HEK293 (cell line): Measurements from ENCODE around the gene TNKS1BP1.
A peak's percentile ranks its signal among the peaks of the same experiment; 100 is the strongest.

Source experiments
- CTCF ChIA-PET: fragments of 350-600 bp; formaldehyde crosslinking; extraction: SDS; loops from one replicate; lab custom pipeline; 2021; ENCODE audit warnings: antibody characterized with exemption; lab: Yijun Ruan, JAX
- POLR2A ChIA-PET: fragments of 300-600 bp; formaldehyde crosslinking; extraction: SDS; loops from one replicate; lab custom pipeline; 2020; ENCODE audit warnings: antibody characterized with exemption, inconsistent platforms; lab: Yijun Ruan, JAX
- H3K27ac ChIP-seq: fragments of 200-500 bp; sonication (Bioruptor generic); 2 replicates; pipeline ENCODE4 v1.5.1; 2014; ENCODE audit warnings: low read depth, low read length, control low read depth, inconsistent platforms; ENCODE audit errors: extremely low read depth
- H3K36me3 ChIP-seq, 2 experiments: fragments of 200-500 bp in 1 of 2; sonication (Bioruptor generic) in 1 of 2; 1 replicate in 1 of 2; 2 replicates in 1 of 2; pipeline ENCODE4 v1.5.1; 2014 to 2017; ENCODE audit warnings: inconsistent platforms in 2 of 2, low read length in 2 of 2; ENCODE audit not compliant: control insufficient read depth in 2 of 2, insufficient read depth in 1 of 2
- H3K4me1 ChIP-seq: fragments of 200-500 bp; sonication (Bioruptor generic); 2 replicates; pipeline ENCODE4 v1.5.1; 2014; ENCODE audit warnings: mild to moderate bottlenecking, low read length, inconsistent platforms; ENCODE audit not compliant: control insufficient read depth, insufficient read depth
- H3K4me3 ChIP-seq: 2 replicates; pipeline ENCODE4 v1.5.1; 2011; ENCODE audit warnings: low read depth, mild to moderate bottlenecking, control low read depth, low read length, moderate library complexity
- H3K9me3 ChIP-seq: fragments of 200-500 bp; sonication (Bioruptor generic); 2 replicates; pipeline ENCODE4 v1.5.1; 2014; ENCODE audit warnings: low read depth, low read length, inconsistent platforms; ENCODE audit not compliant: control insufficient read depth, insufficient read depth
- AEBP2 ChIP-seq: fragments of 450-650 bp; formaldehyde crosslinking; IDR thresholded peaks from 2 replicates; pipeline ENCODE4 v1.5.1; 2016; ENCODE audit warnings: missing biosample characterization, missing genetic modification characterization, borderline replicate concordance
- ATF2 ChIP-seq: fragments of 450-650 bp; formaldehyde crosslinking; IDR thresholded peaks from 2 replicates; pipeline ENCODE4 v1.5.1; 2016; ENCODE audit warnings: missing biosample characterization, missing genetic modification characterization, low read depth
- BCL11B ChIP-seq: fragments of 450-650 bp; formaldehyde crosslinking; IDR thresholded peaks from 2 replicates; pipeline ENCODE4 v1.5.1; 2016; ENCODE audit warnings: low read depth, missing biosample characterization, missing genetic modification characterization
- EGR2 ChIP-seq: fragments of 450-650 bp; formaldehyde crosslinking; IDR thresholded peaks from 2 replicates; pipeline ENCODE4 v1.5.1; 2016; ENCODE audit warnings: low read depth, missing biosample characterization, missing genetic modification characterization
- GLIS1 ChIP-seq: fragments of 450-650 bp; formaldehyde crosslinking; IDR thresholded peaks from 2 replicates; pipeline ENCODE4 v1.5.1; 2016; ENCODE audit warnings: missing biosample characterization, missing genetic modification characterization
- GLIS2 ChIP-seq: fragments of 450-650 bp; formaldehyde crosslinking; IDR thresholded peaks from 2 replicates; pipeline ENCODE4 v1.5.1; 2016; ENCODE audit warnings: missing biosample characterization, missing genetic modification characterization
- HIC1 ChIP-seq: fragments of 450-650 bp; formaldehyde crosslinking; IDR thresholded peaks from 2 replicates; pipeline ENCODE4 v1.5.1; 2016; ENCODE audit warnings: missing biosample characterization, missing genetic modification characterization
- KLF8 ChIP-seq: fragments of 450-650 bp; formaldehyde crosslinking; IDR thresholded peaks from 2 replicates; pipeline ENCODE4 v1.5.1; 2016; ENCODE audit warnings: missing biosample characterization, missing genetic modification characterization
- SP7 ChIP-seq: fragments of 450-650 bp; formaldehyde crosslinking; IDR thresholded peaks from 2 replicates; pipeline ENCODE4 v1.5.1; 2016; ENCODE audit warnings: missing biosample characterization, missing genetic modification characterization
- ZFHX2 ChIP-seq: fragments of 450-650 bp; formaldehyde crosslinking; conservative IDR thresholded peaks from 2 replicates; pipeline ENCODE4 v1.5.1; 2016; ENCODE audit warnings: missing biosample characterization, missing genetic modification characterization
- ZNF112 ChIP-seq: fragments of 450-650 bp; formaldehyde crosslinking; IDR thresholded peaks from 2 replicates; pipeline ENCODE4 v1.5.0; 2017; ENCODE audit warnings: missing biosample characterization, missing genetic modification characterization
- ZNF138 ChIP-seq: fragments of 450-650 bp; formaldehyde crosslinking; IDR thresholded peaks from 2 replicates; pipeline ENCODE4 v1.5.1; 2016; ENCODE audit warnings: missing biosample characterization, missing genetic modification characterization, borderline replicate concordance
- ZNF146 ChIP-seq: fragments of 450-650 bp; formaldehyde crosslinking; IDR thresholded peaks from 2 replicates; pipeline ENCODE4 v1.5.1; 2016; ENCODE audit warnings: missing biosample characterization, missing genetic modification characterization
- ZNF155 ChIP-seq: fragments of 450-650 bp; formaldehyde crosslinking; IDR thresholded peaks from 2 replicates; pipeline ENCODE4 v1.5.1; 2016; ENCODE audit warnings: missing biosample characterization, missing genetic modification characterization
- ZNF335 ChIP-seq: fragments of 450-650 bp; formaldehyde crosslinking; conservative IDR thresholded peaks from 2 replicates; pipeline ENCODE4 v1.5.1; 2016; ENCODE audit warnings: missing biosample characterization, missing genetic modification characterization
- ZNF398 ChIP-seq: fragments of 450-650 bp; formaldehyde crosslinking; IDR thresholded peaks from 2 replicates; pipeline ENCODE4 v1.5.1; 2017; ENCODE audit warnings: missing biosample characterization, missing genetic modification characterization
- ZNF639 ChIP-seq: fragments of 450-650 bp; formaldehyde crosslinking; IDR thresholded peaks from 2 replicates; pipeline ENCODE4 v1.5.1; 2016; ENCODE audit warnings: missing biosample characterization, missing genetic modification characterization
- ZNF658 ChIP-seq: fragments of 450-650 bp; formaldehyde crosslinking; IDR thresholded peaks from 2 replicates; pipeline ENCODE4; 2016; ENCODE audit warnings: missing biosample characterization, missing genetic modification characterization
- ZNF664 ChIP-seq: fragments of 450-650 bp; formaldehyde crosslinking; IDR thresholded peaks from 2 replicates; pipeline ENCODE4 v1.5.1; 2016; ENCODE audit warnings: missing biosample characterization, missing genetic modification characterization
- ZNF701 ChIP-seq: fragments of 450-650 bp; formaldehyde crosslinking; IDR thresholded peaks from 2 replicates; pipeline ENCODE4 v1.5.1; 2016; ENCODE audit warnings: missing biosample characterization, missing genetic modification characterization
- ZNF768 ChIP-seq: fragments of 450-650 bp; formaldehyde crosslinking; IDR thresholded peaks from 2 replicates; pipeline ENCODE4 v1.5.1; 2018; ENCODE audit warnings: missing biosample characterization, mild to moderate bottlenecking, missing genetic modification characterization
- ZNF792 ChIP-seq: fragments of 450-650 bp; formaldehyde crosslinking; IDR thresholded peaks from 2 replicates; pipeline ENCODE4 v1.5.1; 2016; ENCODE audit warnings: missing biosample characterization, missing genetic modification characterization

TNKS1BP1 gene

GRCh38 chr11:57324154-57324885 is 432 bp downstream of the TNKS1BP1 start (continued):
- TF ChIP-seq BCL11B (tag by site-specific recombination) (no peak), ZNF335 (tag by site-specific recombination) (0 out of 2 replicates have a peak, but pooled peaks have one; percentile 34), ZNF398 (tag by site-specific recombination) (peak; percentile 51), HIC1 (tag by site-specific recombination) (no peak), EGR2 (tag by site-specific recombination) (peak; percentile 33; the same call in 1 of the 2 replicates), ZNF138 (tag by site-specific recombination) (no peak), ZNF112 (tag by site-specific recombination) (no peak), GLIS2 (tag by site-specific recombination) (peak; percentile 65; the same call in 1 of the 2 replicates), ZNF155 (tag by site-specific recombination) (no peak), AEBP2 (tag by site-specific recombination) (no peak)

GRCh38 chr11:57323855-57324153 is 948 bp downstream of the TNKS1BP1 start:
- H3K27ac ChIP-seq, result peak overlapping the region; percentile 47; the same call in 1 of the 2 replicates
- CTCF ChIA-PET, result interaction anchor here (0.6 kb wide), 1 partner anchor 47 kb away, joined by 3 read pairs; no protein-coding TSS in a partner anchor
- TF ChIP-seq ZNF146 (no peak), GLIS1 (no peak), ZFHX2 (tag by site-specific recombination) (no peak), ATF2 (tag by site-specific recombination) (no peak), SP7 (tag by site-specific recombination) (no peak), ZNF658 (tag by site-specific recombination) (no peak), ZNF792 (no peak), ZNF768 (no peak), KLF8 (tag by site-specific recombination) (no peak), ZNF639 (tag by site-specific recombination) (no peak), ZNF112 (tag by site-specific recombination) (no peak), ZNF701 (tag by site-specific recombination) (no peak), ZNF664 (tag by site-specific recombination) (no peak)
- peak overlapping the region; percentile 68 for H3K4me3 ChIP-seq
- H3K9me3 ChIP-seq, result no peaks in the 10 kb centered on the region
- peaks cover 7% of the 10 kb centered on the region for H3K4me1 ChIP-seq
- peaks cover 6 to 49% of the 10 kb centered on the region in 2 experiments; a peak in 2 of 3 replicates for H3K36me3 ChIP-seq
- POLR2A ChIA-PET, result interaction anchor here (0.9 to 6.5 kb wide), 4 partner anchors 11 to 22 kb away, joined by 3 to 95 read pairs (median 42); partner anchors contain the start of gene SSRP1
